Esophagus mucosa (tissue), 1 donor: ENCODE results near the gene ERGIC1. TPM values are rescaled to one million over a fixed set of nuclear protein-coding genes. Genes with fewer than 3 reads are reported as not detected.
"Not testable (repeated sequence)": the region's sequence is repeated elsewhere in the genome, so short reads cannot be mapped to it uniquely, and the experiment has no call there.

Experiments used
- ATAC-seq: fragments of 200-7000 bp; cut with Tn5 transposase; one replicate; pipeline ENCODE4 v1.9.1; 2020
- total RNA-seq: library from RNA; stranded (reverse); gene quantifications from one replicate; pipeline ENCODE4 v1.2.4, GENCODE V29; 2023
- donor health status: DM: yes; HTN: yes; CAD: no.

ERGIC1 gene
- total RNA-seq, 1 donor from 2014 or later: 58.3 TPM

DNA sequence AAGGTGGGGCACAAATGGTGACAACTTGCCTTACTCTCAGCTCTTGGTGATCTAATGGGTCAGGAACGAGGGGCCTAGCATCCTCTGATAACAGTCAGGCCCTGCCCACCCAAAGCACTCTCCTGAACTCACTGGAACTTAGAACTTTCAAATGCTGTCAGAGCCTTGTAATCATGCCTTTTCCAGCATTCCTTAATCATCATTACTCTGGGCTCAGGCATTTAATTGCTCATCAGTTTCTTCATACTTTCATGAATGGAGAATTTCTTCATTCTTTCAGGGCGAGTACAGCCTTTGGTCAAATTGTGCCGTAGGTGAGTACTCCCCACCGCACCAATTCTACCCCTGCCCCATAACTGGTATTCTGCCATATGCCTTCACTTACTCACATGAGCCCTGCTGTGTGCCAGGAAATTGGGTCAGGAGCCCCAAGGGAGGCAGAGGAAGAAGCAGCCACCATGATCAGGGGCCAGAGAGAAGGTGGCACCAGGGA lies 32.8 kb upstream of the ERGIC1 start:
- peak; percentile 66 for ATAC-seq

DNA sequence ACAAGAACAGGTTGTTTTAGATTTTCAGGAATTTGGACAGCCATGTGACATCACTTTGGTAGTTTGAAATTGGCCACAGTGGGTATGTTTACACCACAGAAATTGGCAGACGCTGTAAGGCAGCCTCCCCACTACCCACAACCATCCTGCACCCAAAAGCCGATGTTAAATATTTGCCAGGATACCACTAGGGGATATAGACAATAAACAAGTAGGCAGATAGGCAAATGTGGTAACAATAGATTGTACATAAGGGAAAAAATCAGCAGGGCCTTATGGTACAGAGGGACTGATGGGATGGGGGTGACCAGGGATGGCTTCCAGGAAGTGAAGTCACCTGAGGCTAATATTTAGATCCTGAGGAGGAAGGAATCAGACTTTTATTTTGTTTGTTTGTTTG lies 31.9 kb upstream of the ERGIC1 start:
- no peak for ATAC-seq

DNA sequence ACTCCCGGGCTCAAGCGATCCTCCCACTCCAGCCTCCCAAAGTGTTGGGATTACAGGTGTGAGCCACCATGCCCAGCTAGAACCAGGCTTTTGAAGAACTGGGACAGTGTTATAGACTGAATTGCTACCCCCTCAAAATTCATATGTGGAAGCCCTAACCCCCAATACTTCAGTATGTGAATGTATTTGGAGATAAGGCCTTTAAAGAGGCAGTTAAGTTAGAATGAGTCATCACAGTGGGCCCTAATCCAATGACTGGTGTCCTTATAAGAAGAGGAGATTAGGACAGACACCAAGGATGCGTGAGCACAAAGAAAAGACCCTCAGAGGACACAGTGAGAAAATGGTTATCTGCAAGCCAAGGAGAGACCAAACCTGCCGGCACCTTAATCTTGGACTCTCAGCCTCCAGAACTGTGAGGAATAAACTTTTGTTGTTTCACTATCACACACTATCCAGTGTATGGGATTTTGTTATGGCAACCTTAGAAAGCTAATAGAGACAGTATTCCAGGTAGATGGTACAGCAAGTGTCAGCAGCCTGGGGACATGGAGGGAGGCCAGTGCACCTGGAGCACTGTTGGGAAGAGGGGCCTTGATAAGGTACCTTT lies 31.4 kb upstream of the ERGIC1 start:
- ATAC-seq: no peak

DNA sequence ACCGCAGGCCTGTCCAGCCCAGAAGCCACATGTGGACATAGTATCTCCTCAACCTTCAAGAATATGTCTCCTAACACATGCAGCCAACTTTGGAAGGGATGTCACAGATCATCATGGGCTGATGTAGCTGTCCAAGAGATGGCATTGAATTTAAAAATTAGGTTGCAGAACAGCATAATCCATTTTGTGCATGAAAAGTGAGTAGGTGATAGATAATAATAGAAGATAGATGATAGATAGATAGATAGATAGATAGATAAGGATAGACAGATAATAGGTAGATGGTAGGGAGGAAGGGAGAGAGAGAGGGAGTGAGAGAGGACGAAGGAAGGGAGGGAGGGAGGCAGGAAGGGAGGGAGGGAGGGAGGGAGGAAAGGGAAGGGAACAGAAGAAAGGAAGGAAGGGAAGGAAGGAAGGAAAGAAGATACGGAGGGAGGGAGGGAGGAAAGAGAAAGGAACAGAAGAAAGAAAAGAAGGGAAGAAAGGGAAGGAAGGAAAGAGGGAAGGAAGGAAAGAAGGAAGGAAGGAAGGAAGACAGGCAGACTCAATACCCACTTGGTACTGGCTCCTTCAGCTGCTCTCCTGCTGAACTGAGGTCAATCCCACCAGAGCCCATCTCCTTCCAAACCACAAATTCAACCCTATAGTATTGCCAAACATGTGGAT lies 28.9 kb upstream of the ERGIC1 start:
- no peak for ATAC-seq

DNA sequence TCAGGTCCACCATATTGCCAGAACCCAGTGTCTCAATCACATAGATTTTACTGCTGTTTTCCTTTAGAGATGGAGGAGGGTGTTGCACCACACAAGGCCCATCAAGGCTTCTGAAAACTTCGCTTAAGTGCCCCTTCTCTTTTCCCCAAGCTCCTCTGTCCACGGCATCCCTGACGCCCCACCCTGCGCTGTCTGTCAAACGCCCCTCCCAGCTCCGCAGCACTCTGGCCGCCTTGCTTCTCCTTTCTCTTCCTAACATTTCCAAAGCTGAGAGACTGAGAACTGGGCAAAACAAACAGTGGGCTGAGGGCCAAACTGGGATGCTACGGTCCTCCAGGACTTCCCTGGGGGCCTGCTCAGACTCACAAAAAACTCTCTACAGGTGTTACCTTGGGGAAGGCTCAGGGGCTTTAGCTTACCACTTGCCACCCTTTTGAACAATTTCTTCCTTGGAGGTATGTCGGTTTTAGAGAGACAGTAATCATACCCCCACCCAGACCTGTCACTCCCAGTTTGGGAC lies 28.3 kb upstream of the ERGIC1 start:
- no peak for ATAC-seq

DNA sequence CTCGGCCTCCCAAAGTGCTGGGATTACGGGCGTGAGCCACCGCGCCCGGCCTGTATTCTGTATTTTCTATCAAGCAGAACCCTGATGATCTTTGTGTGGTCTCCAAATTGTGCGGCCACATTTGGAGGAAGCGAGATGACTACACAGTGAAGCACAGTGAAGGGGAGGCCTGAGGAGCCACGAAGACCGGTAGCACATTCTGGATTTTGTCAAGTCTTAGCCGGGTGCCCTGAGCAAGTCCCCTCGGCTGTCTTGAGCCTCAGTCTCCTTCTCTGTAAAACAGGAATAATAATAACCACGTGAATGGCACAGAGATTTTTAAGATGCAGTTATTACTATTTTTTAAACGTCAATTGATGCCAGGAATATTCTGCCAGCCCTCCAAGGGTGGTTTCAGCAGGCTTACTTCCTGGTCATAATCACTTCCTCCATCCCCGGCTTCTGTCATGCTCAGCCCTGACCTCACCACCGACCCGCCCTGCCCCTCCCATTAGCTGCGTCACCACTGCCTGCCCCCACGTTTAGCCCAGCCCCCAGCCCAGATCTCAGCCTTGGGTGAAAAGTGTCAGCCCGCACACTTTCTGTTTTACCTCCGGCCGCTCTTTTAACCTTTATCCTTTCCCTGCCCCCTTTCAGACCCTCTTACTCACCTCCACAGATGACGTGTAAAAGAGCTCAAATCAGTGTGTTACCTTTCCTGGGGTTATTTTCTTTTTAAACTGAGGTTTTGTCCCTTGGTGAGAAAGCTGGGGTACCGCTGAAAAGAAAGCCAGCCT lies 27.0 kb upstream of the ERGIC1 start:
- ATAC-seq: peak; percentile 99

DNA sequence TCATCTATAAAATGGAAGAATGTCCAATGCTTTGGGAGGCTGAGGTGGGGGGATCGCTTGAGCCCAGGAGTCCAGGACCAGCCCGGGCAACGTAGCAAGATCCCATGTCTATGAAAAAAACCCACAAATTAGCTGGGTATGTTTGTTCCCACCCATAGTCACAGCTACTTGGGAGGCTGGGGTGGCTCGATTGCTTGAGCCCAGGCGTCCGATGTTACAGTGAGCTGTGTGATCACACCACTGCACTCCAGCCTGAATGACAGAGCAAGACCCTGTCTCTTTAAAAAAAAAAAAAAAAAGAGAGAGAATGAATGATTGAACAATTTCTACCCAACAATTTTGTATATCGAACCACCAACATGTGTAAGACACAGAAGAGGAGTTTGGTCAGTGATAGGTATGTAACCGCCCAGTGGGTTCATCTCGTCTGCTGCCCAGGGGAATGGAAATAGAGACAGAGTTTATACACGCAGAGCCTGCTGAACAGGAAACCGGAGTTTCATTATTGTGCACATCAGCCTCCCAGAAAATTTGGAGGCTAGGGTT lies 26.2 kb upstream of the ERGIC1 start:
- ATAC-seq: peak; percentile 62

DNA sequence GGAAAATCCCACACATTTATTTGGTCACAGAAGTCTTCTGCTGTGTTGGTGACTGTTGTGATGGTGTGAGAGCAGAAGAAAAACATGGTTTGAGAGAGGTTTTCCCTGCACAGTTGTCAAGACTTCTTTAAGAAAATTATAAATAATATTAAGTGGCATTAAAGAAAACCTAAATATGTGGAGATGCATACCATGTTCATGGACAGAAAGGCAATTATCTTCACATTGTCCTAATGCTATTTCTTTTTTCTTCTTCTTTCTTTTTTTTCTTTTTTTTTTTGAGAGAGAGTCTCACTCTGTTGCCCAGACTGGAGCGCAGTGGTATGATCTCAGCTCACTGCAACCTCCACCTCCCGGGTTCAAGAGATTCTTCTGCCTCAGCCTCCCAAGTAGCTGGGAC lies 24.3 kb upstream of the ERGIC1 start:
- no peak for ATAC-seq

DNA sequence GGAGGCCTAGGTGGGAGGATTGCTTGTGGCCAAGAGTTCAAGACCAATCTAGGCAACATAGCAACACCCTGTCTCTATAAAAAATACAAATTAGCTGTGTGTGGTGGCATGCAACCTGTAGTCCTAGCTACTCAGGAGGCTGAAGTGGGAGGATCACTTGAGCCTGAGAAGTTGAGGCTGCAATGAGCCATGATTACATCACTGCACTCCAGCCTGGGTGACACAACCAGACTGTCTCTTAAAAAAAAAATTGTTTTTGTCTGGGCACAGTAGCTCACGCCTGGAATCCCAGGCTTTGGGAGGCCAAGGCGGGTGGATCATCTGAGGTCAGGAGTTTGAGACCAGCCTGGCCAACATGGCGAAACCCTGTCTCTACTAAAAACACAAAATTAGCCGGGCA lies 23.1 kb upstream of the ERGIC1 start:
- not testable (repeated sequence) for ATAC-seq

DNA sequence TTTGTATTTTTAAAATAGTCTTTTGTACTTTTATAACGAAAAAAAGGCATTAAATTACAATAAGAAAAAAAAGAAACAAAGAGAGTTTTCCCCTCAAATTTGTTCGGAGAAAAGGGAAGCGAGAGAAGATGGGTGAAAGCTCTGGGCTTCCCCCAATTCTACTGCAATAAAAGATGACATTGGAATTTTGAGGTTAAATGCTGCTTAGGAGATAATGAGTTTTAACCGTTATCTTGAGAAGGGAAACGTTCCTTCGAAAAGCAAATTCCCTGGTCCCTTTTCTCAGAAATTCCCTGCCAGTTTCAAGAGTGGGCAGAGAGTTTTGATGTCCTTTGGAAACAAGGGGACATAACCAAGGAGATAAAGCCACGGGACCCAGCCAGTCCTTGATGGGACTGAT lies 18.4 kb upstream of the ERGIC1 start:
- no peak for ATAC-seq

DNA sequence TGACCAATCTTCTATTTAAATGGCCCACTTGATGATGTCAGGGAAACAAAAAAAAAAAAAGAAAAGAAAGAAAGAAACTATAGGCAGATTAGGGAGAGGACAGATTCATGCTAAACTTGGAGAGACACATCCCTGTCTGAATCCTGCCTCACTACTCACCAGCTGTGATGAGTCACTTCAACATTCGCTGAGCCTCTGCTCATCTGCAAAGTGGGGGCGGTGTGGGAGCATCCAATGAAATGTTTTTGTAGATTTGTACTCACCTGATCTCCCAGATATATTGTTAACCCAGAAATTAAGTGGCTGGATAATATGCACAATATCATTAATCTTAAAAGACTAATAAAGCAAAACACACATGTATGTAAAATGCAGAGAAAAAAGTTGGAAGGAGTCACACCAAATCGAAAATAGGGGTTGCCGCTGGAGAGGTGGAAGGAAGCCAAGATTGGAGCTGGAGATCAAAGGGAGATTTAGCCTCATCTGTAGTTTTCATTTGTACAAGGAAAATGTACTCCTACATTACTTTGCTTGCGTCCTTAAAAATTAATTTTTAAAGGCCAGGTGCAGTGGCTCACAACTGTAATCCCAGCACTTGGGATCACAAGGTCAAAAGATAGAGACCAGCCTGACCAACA lies 17.0 kb upstream of the ERGIC1 start:
- ATAC-seq: peak; percentile 65

DNA sequence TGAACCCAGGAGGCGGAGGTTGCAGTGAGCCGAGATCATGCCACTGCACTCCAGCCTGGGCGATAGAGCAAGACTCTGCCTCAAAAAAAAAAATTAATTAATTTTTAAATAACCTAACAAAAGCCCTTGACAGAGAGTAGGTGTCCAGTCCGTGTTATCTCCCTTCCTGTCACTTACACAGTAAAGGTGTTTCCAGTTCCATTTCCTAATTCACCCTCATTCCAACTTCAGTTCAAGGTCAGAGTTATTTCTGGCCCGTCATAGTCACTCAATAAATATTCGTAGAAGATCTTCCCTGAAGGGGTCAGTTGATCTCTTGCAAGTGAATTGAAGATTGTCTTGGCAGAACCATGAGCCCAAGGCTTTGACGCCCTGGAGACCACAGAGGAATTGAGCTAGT lies 16.4 kb upstream of the ERGIC1 start:
- ATAC-seq: no peak

DNA sequence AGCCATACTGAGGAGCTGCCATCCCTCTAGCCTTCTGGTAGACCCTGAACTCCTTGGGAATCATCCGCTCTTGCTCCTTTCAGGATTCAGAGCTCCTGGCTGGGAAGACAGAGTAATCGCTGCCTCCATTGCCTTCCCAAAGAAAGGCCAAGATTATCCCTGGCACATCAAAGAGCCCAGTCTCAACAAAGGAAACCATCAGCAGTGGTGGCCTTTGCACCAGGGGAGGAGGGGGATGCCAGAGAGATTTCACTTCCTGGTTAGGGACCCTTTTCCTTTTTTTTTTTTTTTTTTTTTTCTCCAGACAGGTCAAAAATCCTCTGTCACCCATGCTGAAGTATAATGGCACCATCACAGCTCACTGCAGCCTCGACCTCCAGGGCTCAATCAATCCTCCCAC lies 16.0 kb upstream of the ERGIC1 start:
- no peak for ATAC-seq

DNA sequence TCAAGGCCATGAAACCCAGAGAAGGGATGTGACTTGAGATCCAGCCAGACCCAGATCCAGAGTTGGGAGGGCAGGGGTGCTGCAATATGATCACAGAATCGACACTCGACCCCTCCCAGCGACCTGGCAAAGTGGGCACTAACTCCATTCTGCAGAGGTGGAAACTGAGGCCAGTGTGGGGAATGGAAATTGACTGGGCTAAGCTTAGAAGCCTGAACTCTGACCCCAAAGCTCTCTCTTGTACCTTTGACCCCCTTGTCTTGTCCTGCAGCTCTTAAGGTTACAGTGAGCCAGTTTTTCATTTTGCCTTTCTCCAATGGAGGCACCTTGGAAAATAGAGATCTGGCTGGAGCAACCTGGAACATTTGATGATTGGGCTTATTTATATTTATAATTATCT lies 14.5 kb upstream of the ERGIC1 start:
- no peak for ATAC-seq

DNA sequence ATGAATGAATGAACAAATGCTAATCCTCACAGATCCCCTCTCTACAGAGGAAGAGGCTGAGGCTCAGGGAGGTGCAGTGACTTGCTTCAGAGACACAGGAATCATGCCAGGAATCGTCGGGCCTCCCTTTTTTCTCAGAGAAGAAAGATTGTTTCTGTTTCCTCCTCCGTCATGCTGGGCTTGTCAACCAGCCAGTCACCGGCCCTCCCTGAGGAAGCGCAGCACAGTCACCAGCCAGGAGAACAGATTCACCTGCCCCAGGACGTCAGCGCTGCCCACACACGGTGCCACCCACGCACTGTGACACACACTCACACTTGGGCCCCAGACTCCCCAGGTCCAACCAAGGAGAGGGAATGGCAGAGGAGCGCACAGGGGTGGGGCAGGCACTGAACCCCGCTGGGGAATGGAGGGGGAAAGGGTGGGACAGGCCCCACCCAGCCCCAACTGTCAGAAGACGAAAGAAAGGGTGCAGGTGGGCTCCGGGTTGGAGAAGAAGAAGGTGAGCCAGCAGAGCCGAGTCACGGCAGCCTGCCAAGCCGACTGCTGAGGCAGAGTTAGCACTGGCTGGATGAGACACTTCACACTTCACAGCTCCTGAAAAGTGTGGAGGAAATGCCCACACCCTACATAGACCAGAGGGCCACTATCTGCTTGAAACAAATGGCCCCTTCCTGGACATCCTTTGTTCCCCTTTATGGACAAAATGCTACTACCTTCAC lies 13.8 kb upstream of the ERGIC1 start:
- ATAC-seq: peak; percentile 98

DNA sequence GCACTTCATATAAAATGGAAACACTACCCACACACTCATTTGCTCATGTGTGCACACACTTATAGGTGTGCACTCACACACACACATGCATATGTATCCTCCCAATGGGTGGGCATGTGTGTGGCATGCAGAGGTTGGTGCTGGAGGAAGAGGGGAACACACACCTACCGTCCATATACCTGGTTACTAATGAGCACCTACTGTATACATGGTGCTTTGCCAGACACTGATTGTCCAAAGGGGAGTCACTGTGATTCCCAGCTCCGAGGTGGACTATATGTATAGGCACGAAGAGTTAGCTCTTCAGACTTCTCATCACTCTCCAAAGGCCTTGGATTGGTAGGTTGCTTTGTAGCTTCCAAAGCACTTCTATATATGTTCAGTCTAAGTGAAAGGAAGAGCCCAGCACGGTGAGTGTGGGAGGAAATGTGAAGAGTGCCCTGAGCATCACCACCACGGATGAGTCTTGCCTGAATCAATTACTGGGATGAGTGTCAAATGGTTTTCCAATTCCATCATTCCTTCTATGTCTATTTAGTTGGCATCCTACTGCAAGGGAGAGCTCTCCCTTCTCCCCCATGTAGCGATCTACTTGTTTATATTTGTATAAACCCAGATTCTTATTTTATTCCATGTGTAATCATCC lies 12.6 kb upstream of the ERGIC1 start:
- ATAC-seq: no peak

DNA sequence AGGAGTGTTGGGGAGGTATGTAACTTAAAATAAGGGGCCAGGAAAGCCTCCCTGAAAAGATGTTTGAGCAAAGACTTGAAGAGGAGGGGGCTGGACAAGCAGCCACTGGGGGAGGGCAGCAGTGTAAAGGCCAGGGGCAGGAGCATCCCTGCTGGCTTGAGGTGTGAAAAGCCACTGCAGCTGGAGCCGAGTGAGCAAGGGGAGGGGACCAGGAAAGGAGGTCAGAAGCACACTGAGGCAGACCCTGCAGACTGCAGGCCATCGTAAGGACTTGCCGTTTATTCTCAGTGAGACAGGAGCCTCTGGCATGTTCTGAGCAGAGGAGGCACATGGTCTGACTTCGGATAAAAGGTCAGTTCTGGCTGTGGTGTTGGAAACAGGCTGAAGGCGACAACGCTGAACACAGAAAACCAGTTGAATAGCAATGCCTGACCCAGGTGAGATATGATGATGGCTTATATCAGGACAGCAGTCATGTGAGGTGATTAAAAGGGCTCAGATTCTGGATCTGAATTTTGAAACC lies 10.2 kb upstream of the ERGIC1 start:
- ATAC-seq: no peak

DNA sequence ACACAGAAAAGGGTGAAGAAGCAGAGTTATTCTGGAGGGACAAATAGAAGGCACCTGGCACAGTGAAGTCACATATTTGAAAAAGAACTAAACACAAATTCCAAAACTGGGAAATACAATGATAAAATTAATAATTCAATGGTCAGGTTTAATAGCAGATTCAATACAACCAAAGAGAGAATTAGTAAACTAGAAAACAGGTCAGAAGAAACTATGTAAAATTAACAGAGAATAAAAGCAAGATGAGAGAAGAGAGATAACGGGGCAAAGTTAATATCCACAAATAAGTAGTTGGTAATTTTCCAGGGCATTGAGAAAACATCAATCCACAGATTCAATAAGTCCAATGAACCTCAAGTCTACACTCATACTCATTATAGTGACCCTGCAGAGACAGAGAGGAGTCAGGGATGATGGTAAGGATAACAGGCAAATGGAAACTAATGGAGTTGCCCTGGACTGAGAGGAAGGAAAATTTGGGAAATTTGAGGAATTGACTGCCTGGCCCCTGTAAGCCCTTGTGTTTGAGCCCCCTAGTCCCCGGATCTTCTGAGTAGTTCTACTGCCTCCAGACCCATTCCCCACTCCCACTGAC lies 8.3 kb upstream of the ERGIC1 start:
- ATAC-seq: no peak

DNA sequence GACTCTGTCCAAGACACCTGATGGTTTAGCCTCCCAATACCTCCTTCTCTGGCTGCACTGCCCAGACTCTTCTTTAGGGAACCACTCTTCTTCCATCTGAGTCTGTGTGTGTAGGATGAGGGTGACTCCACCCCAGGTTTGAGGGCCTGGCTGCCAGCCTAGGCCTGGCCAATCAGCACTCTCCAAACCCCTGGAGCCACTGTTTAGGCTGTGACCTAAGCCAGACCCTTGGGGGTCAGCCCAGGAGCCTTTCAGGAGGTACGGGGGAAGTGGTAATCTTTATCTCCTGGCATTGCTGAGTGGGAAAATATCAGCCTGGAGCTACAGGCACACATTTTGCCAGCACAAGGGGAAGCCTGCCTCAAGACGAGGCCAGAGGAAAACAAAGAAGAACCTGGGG lies 6.2 kb upstream of the ERGIC1 start:
- ATAC-seq: no peak

DNA sequence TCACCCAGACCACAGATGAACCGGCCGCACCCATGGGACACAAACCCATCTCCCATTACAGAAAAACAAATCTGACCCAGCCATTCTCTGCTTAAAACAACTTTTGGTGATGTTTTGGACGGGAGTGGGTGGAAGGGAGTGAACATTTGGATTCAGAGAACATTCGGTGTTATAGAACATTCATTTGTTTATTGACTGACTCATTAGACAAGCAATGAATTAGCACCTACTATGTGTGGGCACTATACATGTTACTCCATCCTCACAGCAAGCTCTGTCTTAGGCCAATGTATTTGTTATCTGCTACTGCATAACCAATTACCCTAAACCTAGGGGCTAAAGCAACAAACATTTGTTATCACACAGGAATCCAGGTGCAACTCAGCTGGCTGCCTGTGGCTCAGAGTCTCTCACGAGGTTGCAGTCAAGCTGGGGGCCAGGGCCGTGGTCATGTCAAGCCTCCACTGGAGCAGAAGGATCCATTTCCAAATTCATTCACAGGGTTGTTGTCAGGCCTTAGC lies 5.1 kb upstream of the ERGIC1 start:
- no peak for ATAC-seq
